Measurements from ENCODE around the gene IFTAP.

The IFTAP gene

GRCh38 chr11:36600180-36600579 is 5.9 kb downstream of the IFTAP start:
- no peak for DNase-seq

- DNase-seq: no peak
Measured at GRCh38 chr11:36601155-36601554, 6.9 kb downstream of the IFTAP start.

GRCh38 chr11:36602135-36602534 is 7.8 kb downstream of the IFTAP start:
- no peak for DNase-seq

GRCh38 chr11:36605221-36606216 is 11.2 kb downstream of the IFTAP start:
- no peak for DNase-seq

GRCh38 chr11:36608491-36609199 is 14.3 kb downstream of the IFTAP start:
- DNase-seq: no peak

GRCh38 chr11:36609383-36609782 is 15.1 kb downstream of the IFTAP start:
- DNase-seq: no peak

- DNase-seq: no peak
Measured at GRCh38 chr11:36615826-36616225, 21.5 kb downstream of the IFTAP start.

GRCh38 chr11:36617543-36618362 is 23.5 kb downstream of the IFTAP start:
- no peak for DNase-seq

- DNase-seq: no peak
Measured at GRCh38 chr11:36618363-36619047, 24.2 kb downstream of the IFTAP start.

- DNase-seq: no peak
Measured at GRCh38 chr11:36619502-36619901, 25.2 kb downstream of the IFTAP start.

GRCh38 chr11:36620246-36620645 is 25.9 kb downstream of the IFTAP start:
- DNase-seq: no peak

GRCh38 chr11:36622431-36623136 is 28.3 kb downstream of the IFTAP start:
- DNase-seq: no peak

GRCh38 chr11:36623494-36623893 is 29.2 kb downstream of the IFTAP start:
- DNase-seq: no peak

GRCh38 chr11:36627006-36627405 is 32.7 kb downstream of the IFTAP start:
- DNase-seq: no peak

- no peak for DNase-seq
Measured at GRCh38 chr11:36627471-36627870, 33.2 kb downstream of the IFTAP start.

GRCh38 chr11:36628141-36628540 is 33.8 kb downstream of the IFTAP start:
- DNase-seq: no peak

GRCh38 chr11:36628765-36629244 is 34.5 kb downstream of the IFTAP start:
- no peak for DNase-seq

GRCh38 chr11:36631774-36632173 is 37.5 kb downstream of the IFTAP start:
- no peak for DNase-seq

GRCh38 chr11:36635066-36635862 is 41.0 kb downstream of the IFTAP start:
- DNase-seq: no peak

GRCh38 chr11:36638556-36638955 is 44.3 kb downstream of the IFTAP start:
- DNase-seq: no peak
